GM12878 (cell line): Measurements from ENCODE around the gene MAD1L1. TPM values are rescaled to one million over a fixed set of nuclear protein-coding genes. Genes with fewer than 3 reads are reported as not detected.
A peak's percentile ranks its signal among the peaks of the same experiment; 100 is the strongest.

Source experiments
- ATF7 ChIP-seq: fragments of 450-650 bp; IDR thresholded peaks from 2 replicates; pipeline ENCODE4 v1.6.1; 2016; ENCODE audit warnings: low read depth, mild to moderate bottlenecking
- BACH1 ChIP-seq: fragments of 450-650 bp; IDR thresholded peaks from 2 replicates; pipeline ENCODE4 v1.6.1; 2017; ENCODE audit warnings: mild to moderate bottlenecking, borderline replicate concordance
- CBFB ChIP-seq: IDR thresholded peaks from 2 replicates; pipeline ENCODE4 v1.6.1; 2016; ENCODE audit warnings: antibody characterized with exemption, low read depth
- CHD2 ChIP-seq: IDR thresholded peaks from 2 replicates; pipeline ENCODE4 v1.6.1; 2011; ENCODE audit warnings: low read depth, low read length, improper control_type of control experiment, borderline replicate concordance
- DPF2 ChIP-seq: fragments of 450-650 bp; IDR thresholded peaks from 2 replicates; pipeline ENCODE4 v1.6.1; 2017; ENCODE audit warnings: mild to moderate bottlenecking
- E2F8 ChIP-seq: fragments of 450-650 bp; IDR thresholded peaks from 2 replicates; pipeline ENCODE4 v1.6.1; 2018; ENCODE audit warnings: mild to moderate bottlenecking, low read depth, moderate library complexity; ENCODE audit not compliant: partially characterized antibody
- EED ChIP-seq: sonication (generic); IDR thresholded peaks from 2 replicates; pipeline ENCODE4 v1.6.1; 2016; ENCODE audit warnings: antibody characterized with exemption, low read depth
- GATAD2B ChIP-seq: fragments of 450-650 bp; conservative IDR thresholded peaks from 2 replicates; pipeline ENCODE4 v1.6.1; 2017; ENCODE audit warnings: low read depth, mild to moderate bottlenecking, moderate library complexity
- HDAC2 ChIP-seq: fragments of 200-600 bp; sonication (generic); IDR thresholded peaks from 2 replicates; pipeline ENCODE4 v1.6.1; 2017
- HDGF ChIP-seq: fragments of 450-650 bp; IDR thresholded peaks from 2 replicates; pipeline ENCODE4 v1.6.1; 2016; ENCODE audit warnings: antibody characterized with exemption
- IKZF2 ChIP-seq, 2 experiments: fragments of 450-650 bp; IDR thresholded peaks; 2 replicates each; pipeline ENCODE4 v1.6.1; 2017; ENCODE audit warnings: mild to moderate bottlenecking in 2 of 2, moderate library complexity in 2 of 2
- IRF5 ChIP-seq: fragments of 450-650 bp; IDR thresholded peaks from 2 replicates; pipeline ENCODE4 v1.6.1; 2017; ENCODE audit warnings: borderline replicate concordance
- LARP7 ChIP-seq: fragments of 450-650 bp; IDR thresholded peaks from 2 replicates; pipeline ENCODE4 v1.6.1; 2017; ENCODE audit warnings: mild to moderate bottlenecking
- MTA2 ChIP-seq: fragments of 450-650 bp; IDR thresholded peaks from 2 replicates; pipeline ENCODE4 v1.6.1; 2016; ENCODE audit warnings: low read depth, mild to moderate bottlenecking, moderate library complexity
- MYC ChIP-seq: IDR thresholded peaks from 2 replicates; pipeline ENCODE4 v1.6.1; 2011; ENCODE audit warnings: mild to moderate bottlenecking, low read length, moderate library complexity, inconsistent platforms; ENCODE audit not compliant: insufficient read depth, insufficient replicate concordance, insufficient read length, severe bottlenecking
- NBN ChIP-seq: fragments of 450-650 bp; IDR thresholded peaks from 2 replicates; pipeline ENCODE4 v1.6.1; 2016
- NR2F1 ChIP-seq: fragments of 450-650 bp; conservative IDR thresholded peaks from 2 replicates; pipeline ENCODE4 v1.6.1; 2017; ENCODE audit warnings: mild to moderate bottlenecking
- PAX5 ChIP-seq: IDR thresholded peaks from 2 replicates; pipeline ENCODE4 v1.6.1; 2011; ENCODE audit warnings: low read depth, low read length, borderline replicate concordance
- PKNOX1 ChIP-seq: fragments of 450-650 bp; IDR thresholded peaks from 2 replicates; pipeline ENCODE4 v1.6.1; 2016; ENCODE audit warnings: mild to moderate bottlenecking
- RELB ChIP-seq: fragments of 450-650 bp; IDR thresholded peaks from 2 replicates; pipeline ENCODE4 v1.6.1; 2017; ENCODE audit warnings: low read depth, mild to moderate bottlenecking, moderate library complexity
- RUNX3 ChIP-seq: IDR thresholded peaks from 2 replicates; pipeline ENCODE4 v1.6.1; 2012; ENCODE audit warnings: low read length, inconsistent platforms
- SMAD5 ChIP-seq: IDR thresholded peaks from 2 replicates; pipeline ENCODE4 v1.6.1; 2016; ENCODE audit warnings: antibody characterized with exemption, low read depth
- TBL1XR1 ChIP-seq: IDR thresholded peaks from 2 replicates; pipeline ENCODE4 v1.6.1; 2012; ENCODE audit warnings: low read depth, low read length, improper control_type of control experiment
- TCF3 ChIP-seq: IDR thresholded peaks from 2 replicates; pipeline ENCODE4 v1.6.1; 2012; ENCODE audit warnings: low read depth, mild to moderate bottlenecking, low read length, borderline replicate concordance; ENCODE audit not compliant: insufficient read depth
- ZNF24 ChIP-seq: fragments of 450-650 bp; IDR thresholded peaks from 2 replicates; pipeline ENCODE4 v1.6.1; 2017; ENCODE audit warnings: antibody characterized with exemption, mild to moderate bottlenecking
- ZNF622 ChIP-seq: fragments of 450-650 bp; IDR thresholded peaks from 2 replicates; pipeline ENCODE4 v1.6.1; 2017; ENCODE audit warnings: mild to moderate bottlenecking, inconsistent platforms
- polyA plus RNA-seq, 11 experiments: library from polyadenylated mRNA; depleted of rRNA in 4 of 11; unstranded in 6 of 11; stranded (reverse) in 5 of 11; fragments of >200 nt; fragmentation: Nextera tagmentation in 4 of 11; fragmentation: Illumina TruSeq in 1 of 11; extraction: Ambion mirVana in 4 of 11; extraction: Trizol in 1 of 11; gene quantifications; 1 replicate in 1 of 11; 2 replicates in 10 of 11; pipeline versions ENCODE4 v1.2.1 to v1.2.3, GENCODE V29; 2011 to 2016; ENCODE audit warnings: inconsistent platforms in 2 of 11, missing spikeins in 2 of 11, low read depth in 1 of 11
- total RNA-seq, 4 experiments: library from RNA; depleted of rRNA in 3 of 4; stranded (reverse); fragments of >200 nt in 3 of 4; fragmentation: Illumina TruSeq in 1 of 4; extraction: Trizol in 1 of 4; gene quantifications; 2 replicates each; pipeline versions ENCODE4 v1.2.1 to v1.2.3, GENCODE V29; 2013 to 2021

Gene MAD1L1
- total and polyA plus RNA-seq, 10 of the 15 experiments (the other 5 are each of a cell fraction or from before 2014, with no cell fraction given), result 2.2 to 76.8 (median 38.3) TPM

- TF ChIP-seq IRF5 (peak; percentile 64; the same call in 1 of the 2 replicates), SMAD5 (no peak), GATAD2B (peak; percentile 84), LARP7 (0 out of 2 replicates have a peak, but pooled peaks have one; percentile 24), CBFB (peak; percentile 60; the same call in 1 of the 2 replicates), NR2F1 (peak; percentile 88), RUNX3 (peak; percentile 96), ATF7 (peak; percentile 54; the same call in 1 of the 2 replicates), DPF2 (peak; percentile 93), ZNF24 (0 out of 2 replicates have a peak, but pooled peaks have one; percentile 16), HDAC2 (no peak), ZNF622 (no peak), IKZF2 (IDR thresholded peaks at IDR 0.05) (peak; percentile 77 to 84), HDGF (peak; percentile 80; the same call in 1 of the 2 replicates), RELB (peak; percentile 75; the same call in 1 of the 2 replicates), MYC (no peak), EED (peak; percentile 88), TBL1XR1 (peak; percentile 54; the same call in 1 of the 2 replicates), PAX5 (peak; percentile 66; the same call in 1 of the 2 replicates), BACH1 (0 out of 2 replicates have a peak, but pooled peaks have one; percentile 37), TCF3 (no peak), CHD2 (peak; percentile 47; the same call in 1 of the 2 replicates), E2F8 (no peak), NBN (peak; percentile 63), PKNOX1 (0 out of 2 replicates have a peak, but pooled peaks have one; percentile 16), MTA2 (peak; percentile 63)
Observed at GRCh38 chr7:2258661-2259365, 26.1 kb upstream of the MAD1L1 start (continued).
